ENCODE measurements around the gene ACSL4. TPM values are rescaled to one million over a fixed set of nuclear protein-coding genes. Genes with fewer than 3 reads are reported as not detected.

Gene ACSL4
- total RNA-seq, result 14.0 to 15.4 TPM (median 15.0 TPM) in 3 replicates

DNA sequence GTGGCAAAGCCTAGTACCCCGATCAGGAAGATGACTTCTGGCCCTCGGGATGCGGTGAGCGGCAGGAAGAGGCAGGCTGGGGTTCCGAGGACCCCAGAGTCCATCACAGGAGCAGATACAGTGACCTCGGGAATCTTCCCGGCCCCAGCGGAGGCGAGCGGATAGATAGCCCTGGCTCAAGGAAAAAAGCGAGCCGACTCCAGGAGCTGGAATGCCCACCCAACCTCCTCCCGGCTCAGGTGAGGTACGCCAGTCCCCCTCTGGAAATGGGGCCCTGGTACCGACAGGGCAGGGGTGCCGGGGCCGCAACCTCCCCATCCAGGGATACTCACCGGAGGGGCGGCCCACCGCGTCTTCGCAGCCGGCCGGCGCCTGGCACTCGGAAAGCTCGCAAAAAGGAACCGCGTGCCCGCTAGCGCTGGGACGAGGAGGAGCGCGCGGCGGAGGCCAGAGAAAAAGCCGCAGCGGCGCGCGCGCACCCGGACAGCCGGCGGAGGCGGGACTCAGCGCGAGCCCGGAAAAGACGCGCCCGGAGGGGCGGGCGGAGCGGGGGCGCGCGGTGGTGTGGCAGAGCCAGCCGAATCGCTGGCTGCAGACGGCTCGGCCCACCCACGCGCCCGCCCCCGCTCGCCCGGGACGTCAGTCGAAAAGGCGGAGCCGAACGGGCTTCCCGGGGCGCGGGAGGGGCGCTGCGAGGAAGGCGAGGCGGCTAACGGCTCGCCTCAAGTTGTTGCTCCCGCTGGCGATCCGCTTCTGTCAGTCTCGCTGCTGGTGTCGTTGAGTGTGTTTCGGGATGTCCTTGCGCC lies at the start of gene ACSL4:
ACSL4 (minus strand) TSS at position 451 of the 806 bp plus-strand sequence. CDS start 49,894 bp downstream, outside the sequence.
- peak within 1 kb of the TSS; percentile 86 for H3K4me3 Mint-ChIP-seq
- DNase-seq (ENCODE audit: low spot score in 2 of 2, unreplicated experiment in 2 of 2), result peak; percentile 73 to 86
- peak within 1 kb of the TSS; percentile 89 for H3K27ac Mint-ChIP-seq
- peaks cover 1% of the 10 kb centered on the region for H3K36me3 Mint-ChIP-seq
- peaks cover 7% of the 10 kb centered on the region for H3K4me1 Mint-ChIP-seq
- TF ChIP-seq, protein P1, sequence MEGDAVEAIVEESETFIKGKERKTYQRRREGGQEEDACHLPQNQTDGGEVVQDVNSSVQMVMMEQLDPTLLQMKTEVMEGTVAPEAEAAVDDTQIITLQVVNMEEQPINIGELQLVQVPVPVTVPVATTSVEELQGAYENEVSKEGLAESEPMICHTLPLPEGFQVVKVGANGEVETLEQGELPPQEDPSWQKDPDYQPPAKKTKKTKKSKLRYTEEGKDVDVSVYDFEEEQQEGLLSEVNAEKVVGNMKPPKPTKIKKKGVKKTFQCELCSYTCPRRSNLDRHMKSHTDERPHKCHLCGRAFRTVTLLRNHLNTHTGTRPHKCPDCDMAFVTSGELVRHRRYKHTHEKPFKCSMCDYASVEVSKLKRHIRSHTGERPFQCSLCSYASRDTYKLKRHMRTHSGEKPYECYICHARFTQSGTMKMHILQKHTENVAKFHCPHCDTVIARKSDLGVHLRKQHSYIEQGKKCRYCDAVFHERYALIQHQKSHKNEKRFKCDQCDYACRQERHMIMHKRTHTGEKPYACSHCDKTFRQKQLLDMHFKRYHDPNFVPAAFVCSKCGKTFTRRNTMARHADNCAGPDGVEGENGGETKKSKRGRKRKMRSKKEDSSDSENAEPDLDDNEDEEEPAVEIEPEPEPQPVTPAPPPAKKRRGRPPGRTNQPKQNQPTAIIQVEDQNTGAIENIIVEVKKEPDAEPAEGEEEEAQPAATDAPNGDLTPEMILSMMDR (IDR thresholded peaks at IDR 0.05; ENCODE audit: unreplicated experiment), result no peak
- no peaks in the 10 kb centered on the region for H3K27me3 Mint-ChIP-seq (ENCODE audit: low read depth)
- H3K9me3 Mint-ChIP-seq, result peaks cover 6% of the 10 kb centered on the region

DNA sequence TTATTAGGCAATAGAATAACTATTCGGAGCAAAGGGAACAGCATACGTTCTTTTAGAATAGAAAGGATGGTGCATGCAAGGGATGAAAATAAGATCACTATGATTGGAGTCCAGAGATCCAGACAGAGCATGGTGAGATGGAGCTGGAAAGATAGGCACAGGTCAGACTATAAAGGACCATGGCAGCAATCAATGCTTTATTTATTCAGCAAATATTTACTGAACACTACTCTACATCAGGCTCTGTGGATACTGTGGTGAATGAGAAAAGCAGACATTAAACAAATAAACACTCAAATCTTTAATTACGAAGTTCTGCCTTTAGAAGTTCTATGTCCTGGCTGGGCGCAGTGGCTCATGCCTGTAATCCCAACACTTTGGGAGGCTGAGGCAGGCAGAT lies 44.7 kb upstream of the ACSL4 start:
- no peak overlapping the region for H3K27ac Mint-ChIP-seq
- H3K27me3 Mint-ChIP-seq (ENCODE audit: low read depth), result no peaks in the 10 kb centered on the region
- TF ChIP-seq, protein P1 (IDR thresholded peaks at IDR 0.05; ENCODE audit: unreplicated experiment), result no peak
- H3K36me3 Mint-ChIP-seq, result no peaks in the 10 kb centered on the region
- H3K4me3 Mint-ChIP-seq, result no peak overlapping the region
- no peaks in the 10 kb centered on the region for H3K4me1 Mint-ChIP-seq
- H3K9me3 Mint-ChIP-seq, result peaks cover 14% of the 10 kb centered on the region
- DNase-seq (ENCODE audit: low spot score in 2 of 2, unreplicated experiment in 2 of 2), result no peak

DNA sequence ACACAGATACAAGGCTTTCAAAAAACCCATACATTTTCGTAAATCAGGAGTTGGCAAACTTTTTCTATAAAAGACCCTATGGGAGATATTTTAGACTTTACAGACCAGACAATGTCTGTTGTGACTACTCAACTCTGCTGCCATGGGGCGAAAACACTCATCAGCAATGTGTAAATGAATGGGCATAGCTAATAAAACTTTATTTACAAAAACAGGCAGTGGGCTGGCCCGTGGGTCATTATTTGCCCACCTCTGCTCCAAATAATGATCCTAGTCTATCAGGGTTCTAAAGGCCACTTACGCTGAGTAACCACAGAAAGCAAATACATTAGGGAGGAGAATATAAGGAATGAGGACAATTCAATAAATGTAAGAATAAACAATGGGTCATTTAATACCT lies 43.9 kb upstream of the ACSL4 start:
- no peaks in the 10 kb centered on the region for H3K4me1 Mint-ChIP-seq
- TF ChIP-seq, protein P1 (IDR thresholded peaks at IDR 0.05; ENCODE audit: unreplicated experiment), result no peak
- no peaks in the 10 kb centered on the region for H3K27me3 Mint-ChIP-seq (ENCODE audit: low read depth)
- no peak overlapping the region for H3K4me3 Mint-ChIP-seq
- DNase-seq (ENCODE audit: low spot score in 2 of 2, unreplicated experiment in 2 of 2), result no peak
- H3K36me3 Mint-ChIP-seq, result no peaks in the 10 kb centered on the region
- no peak overlapping the region for H3K27ac Mint-ChIP-seq
- peaks cover 14% of the 10 kb centered on the region for H3K9me3 Mint-ChIP-seq

DNA sequence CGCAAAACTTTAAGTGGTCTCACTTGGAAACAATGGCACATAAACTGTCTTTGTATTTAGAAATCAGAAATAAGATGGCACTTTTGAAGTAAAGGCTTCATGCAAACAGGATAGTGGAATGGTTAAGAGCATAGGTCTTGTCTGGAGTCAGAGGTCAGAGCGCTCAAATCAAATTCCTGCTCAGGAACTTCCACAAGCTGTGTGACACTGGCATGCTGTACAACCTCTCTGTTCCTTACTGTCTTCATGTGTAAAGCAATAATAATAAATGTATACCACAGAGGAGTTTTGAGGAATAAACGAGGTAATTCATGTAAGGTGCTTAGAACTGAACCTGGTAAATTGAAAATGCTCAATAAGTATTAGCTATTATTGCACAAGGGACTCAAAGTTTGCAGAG lies 43.4 kb upstream of the ACSL4 start:
- no peak overlapping the region for H3K27ac Mint-ChIP-seq
- H3K36me3 Mint-ChIP-seq, result no peaks in the 10 kb centered on the region
- DNase-seq (ENCODE audit: low spot score in 2 of 2, unreplicated experiment in 2 of 2), result no peak
- H3K4me3 Mint-ChIP-seq, result no peak overlapping the region
- TF ChIP-seq, protein P1 (IDR thresholded peaks at IDR 0.05; ENCODE audit: unreplicated experiment), result no peak
- no peaks in the 10 kb centered on the region for H3K4me1 Mint-ChIP-seq
- no peaks in the 10 kb centered on the region for H3K27me3 Mint-ChIP-seq (ENCODE audit: low read depth)
- H3K9me3 Mint-ChIP-seq, result peaks cover 14% of the 10 kb centered on the region

DNA sequence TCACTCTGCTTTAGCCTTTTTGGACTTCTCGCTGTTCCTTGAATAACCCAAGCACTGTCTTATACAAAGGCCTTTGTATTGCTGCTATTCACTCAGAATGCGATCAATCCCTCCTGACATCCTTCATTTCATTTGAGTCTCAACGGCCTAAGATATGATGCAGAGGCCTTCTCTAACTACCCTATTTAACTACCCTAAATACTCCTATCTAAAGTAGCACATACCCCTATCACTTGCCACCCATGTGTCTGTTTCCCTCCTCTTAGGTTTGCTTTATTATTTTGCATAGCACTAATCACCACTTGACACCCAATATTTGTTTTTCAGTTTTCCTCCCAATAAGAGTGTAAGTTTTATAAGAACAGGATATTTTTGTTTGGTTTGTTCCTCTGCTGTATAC lies 42.3 kb upstream of the ACSL4 start:
- Mint-ChIP-seq H3K27me3 (ENCODE audit: low read depth) (no peaks in the 10 kb centered on the region), H3K36me3 (no peaks in the 10 kb centered on the region), H3K4me3 (no peak overlapping the region), H3K4me1 (no peaks in the 10 kb centered on the region), H3K27ac (no peak overlapping the region), H3K9me3 (peaks cover 18% of the 10 kb centered on the region)
- DNase-seq (ENCODE audit: low spot score in 2 of 2, unreplicated experiment in 2 of 2), result no peak
- TF ChIP-seq, protein P1 (IDR thresholded peaks at IDR 0.05; ENCODE audit: unreplicated experiment), result no peak

All from mesothelial cell of epicardium (in vitro differentiated cells).